AG04450 (cell line): Measurements from ENCODE around the gene GANC. TPM values are rescaled to one million over a fixed set of nuclear protein-coding genes. Genes with fewer than 3 reads are reported as not detected.
"Not testable (repeated sequence)": the region's sequence is repeated elsewhere in the genome, so short reads cannot be mapped to it uniquely, and the experiment has no call there.

Experiments
- CTCF ChIA-PET: fragments of 300-600, 350-600 bp; formaldehyde crosslinking; extraction: SDS; loops from one replicate; lab custom pipeline; 2022; ENCODE audit warnings: antibody characterized with exemption, inconsistent platforms; lab: Charles Lee
- POLR2A ChIA-PET: fragments of 350-600 bp; formaldehyde crosslinking; extraction: SDS; loops from one replicate; lab custom pipeline; 2021; ENCODE audit warnings: antibody characterized with exemption, inconsistent platforms; lab: Yijun Ruan, JAX
- DNase-seq: peaks from one replicate; pipeline ENCODE4 v3.0.0-alpha.2; 2011; ENCODE audit warnings: low read depth, low spot score
- H3K27ac ChIP-seq: one replicate; pipeline ENCODE4 v1.5.1; 2012; ENCODE audit warnings: low read depth, low read length, control low read depth
- H3K27me3 ChIP-seq: one replicate; pipeline ENCODE4 v1.6.0; 2012; ENCODE audit warnings: low read length; ENCODE audit not compliant: control insufficient read depth, insufficient read depth
- H3K4me3 ChIP-seq: 2 replicates; pipeline ENCODE4 v1.5.1; 2011; ENCODE audit warnings: mild to moderate bottlenecking, low read depth, low read length, control low read depth
- H3K9me3 ChIP-seq: 2 replicates; pipeline ENCODE4 v1.5.1; 2012; ENCODE audit warnings: low read length; ENCODE audit not compliant: control insufficient read depth, insufficient read depth
- CTCF ChIP-seq: IDR thresholded peaks from 2 replicates; pipeline ENCODE4 v1.5.1; 2011; ENCODE audit warnings: low read depth, low read length, control low read depth, inconsistent platforms
- polyA plus RNA-seq: library from polyadenylated mRNA; depleted of rRNA; stranded (reverse); fragments of >200 nt; gene quantifications from 2 replicates; pipeline ENCODE4 v1.2.3, GENCODE V29; 2011

GANC gene
- polyA plus RNA-seq, 1 experiment, result 16.5 TPM

DNA sequence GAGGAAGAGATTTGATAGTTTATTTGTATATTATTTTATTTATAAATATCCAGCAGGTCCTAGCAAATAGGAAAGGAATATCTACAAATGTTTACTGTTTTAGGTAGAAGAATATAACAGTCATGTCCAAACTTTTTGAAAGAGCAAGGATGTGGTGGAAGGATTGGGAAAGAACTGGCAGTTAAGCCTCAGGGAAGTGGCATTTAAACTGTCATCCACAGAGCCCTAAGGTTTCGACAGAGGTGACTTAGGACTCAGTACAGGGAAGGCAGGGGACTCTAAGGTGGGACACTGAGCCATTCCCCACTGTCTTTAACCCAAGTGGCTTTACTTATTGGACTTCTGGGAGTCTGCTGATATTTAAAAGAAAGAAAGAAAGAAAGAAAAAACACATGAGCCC is 12.0 kb downstream of the GANC start:
- CTCF ChIA-PET, result interaction anchor here (2.4 kb wide), 1 partner anchor 100 kb away, joined by 8 read pairs; no protein-coding TSS in a partner anchor
- Histone ChIP-seq H3K27ac (no peak overlapping the region), H3K4me3 (no peak overlapping the region), H3K27me3 (no peaks in the 10 kb centered on the region), H3K9me3 (no peaks in the 10 kb centered on the region)
- POLR2A ChIA-PET, result interaction anchor here (1.2 kb wide), 1 partner anchor 12 kb away, joined by 10 read pairs; the partner anchor contains the start of genes GANC and TMEM87A
- TF ChIP-seq CTCF, result no peak
- no peak for DNase-seq

DNA sequence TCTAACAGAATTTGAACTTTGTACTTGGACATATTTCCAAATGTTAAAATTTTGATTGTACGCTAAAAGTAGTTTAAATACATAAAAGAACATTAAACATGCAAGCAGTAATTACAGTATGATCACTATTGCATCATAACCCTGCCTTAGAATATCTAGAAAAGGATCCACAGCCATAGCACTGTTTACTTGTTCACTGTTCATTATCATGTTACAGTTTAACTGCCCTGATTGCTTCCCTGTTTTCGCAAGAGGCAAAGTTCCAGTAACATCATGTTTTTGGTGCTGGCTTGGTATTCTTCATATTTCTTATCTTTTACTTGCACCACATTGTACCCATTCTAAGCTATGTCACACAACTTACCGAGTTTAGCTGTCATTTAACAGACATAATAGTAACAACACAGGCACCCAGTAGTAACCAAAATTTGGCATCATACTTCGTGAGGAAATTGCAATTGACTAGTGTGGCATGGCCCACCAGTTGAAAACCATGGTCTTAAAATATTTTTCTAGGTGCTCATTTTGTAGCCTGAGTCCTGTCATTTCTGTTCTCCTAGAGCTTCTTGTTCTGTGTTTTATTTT is 13.5 kb downstream of the GANC start:
- CTCF ChIA-PET, result interaction anchor here (1.0 to 2.4 kb wide), 2 partner anchors 10 to 99 kb away, joined by 3 to 8 read pairs; no protein-coding TSS in a partner anchor
- DNase-seq, result no peak
- POLR2A ChIA-PET, result interaction anchor here (1.2 kb wide), 1 partner anchor 13 kb away, joined by 10 read pairs; the partner anchor contains the start of genes GANC and TMEM87A

DNA sequence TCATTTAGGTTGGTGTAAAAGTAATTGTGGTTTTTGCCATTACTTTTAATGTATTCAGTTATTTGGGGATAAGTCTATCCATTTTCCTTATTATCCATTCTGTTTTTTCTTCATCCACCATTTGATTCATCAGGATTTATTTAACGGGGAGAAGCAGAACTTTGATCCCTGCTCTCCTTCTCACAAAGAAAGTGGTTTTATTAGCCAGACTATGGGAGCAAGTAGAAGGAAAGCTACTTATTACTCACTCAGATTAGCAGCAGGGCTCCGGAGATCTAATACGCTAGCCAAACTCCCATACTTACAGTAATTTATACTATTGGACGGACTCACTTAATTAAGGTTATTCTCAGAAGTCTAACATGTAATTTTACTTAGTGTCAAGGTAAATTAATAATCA is 14.9 kb downstream of the GANC start:
- H3K27me3 ChIP-seq, result no peaks in the 10 kb centered on the region
- no peak for TF ChIP-seq CTCF
- H3K9me3 ChIP-seq, result no peaks in the 10 kb centered on the region
- H3K27ac ChIP-seq, result no peak overlapping the region
- ChIA-PET POLR2A (no interaction called here), CTCF (no interaction called here)
- H3K4me3 ChIP-seq, result no peak overlapping the region
- DNase-seq, result no peak

More for the DNA sequence above, 13.5 kb downstream of the GANC start:
- no peak for TF ChIP-seq CTCF
- H3K4me3 ChIP-seq, result no peak overlapping the region
- no peaks in the 10 kb centered on the region for H3K9me3 ChIP-seq
- no peaks in the 10 kb centered on the region for H3K27me3 ChIP-seq
- no peak overlapping the region for H3K27ac ChIP-seq

- DNase-seq, result no peak
- ChIA-PET CTCF (no interaction called here), POLR2A (interaction anchor here (1.2 kb wide), 1 partner anchor 16 kb away, joined by 4 read pairs; the partner anchor contains the start of genes GANC and TMEM87A)
- no peaks in the 10 kb centered on the region for H3K27me3 ChIP-seq
- no peak overlapping the region for H3K27ac ChIP-seq
- no peak for TF ChIP-seq CTCF
- no peak overlapping the region for H3K4me3 ChIP-seq
- H3K9me3 ChIP-seq, result no peaks in the 10 kb centered on the region
Measured at GRCh38 chr15:42289166-42289565, 16.2 kb downstream of the GANC start.

GRCh38 chr15:42301004-42301403 is 28.0 kb downstream of the GANC start:
- H3K27me3 ChIP-seq, H3K27ac ChIP-seq, POLR2A ChIA-PET, CTCF ChIA-PET, DNase-seq, H3K4me3 ChIP-seq: not testable (repeated sequence)
- peaks cover 11% of the 10 kb centered on the region; the same call in 1 of the 2 replicates for H3K9me3 ChIP-seq
